Retina (tissue), 1 donor: Measurements from ENCODE around the gene SLC35C1.

Experiments used
- DNase-seq: peaks from one replicate; pipeline ENCODE4 v3.0.0-alpha.2; 2016

Gene SLC35C1

DNA sequence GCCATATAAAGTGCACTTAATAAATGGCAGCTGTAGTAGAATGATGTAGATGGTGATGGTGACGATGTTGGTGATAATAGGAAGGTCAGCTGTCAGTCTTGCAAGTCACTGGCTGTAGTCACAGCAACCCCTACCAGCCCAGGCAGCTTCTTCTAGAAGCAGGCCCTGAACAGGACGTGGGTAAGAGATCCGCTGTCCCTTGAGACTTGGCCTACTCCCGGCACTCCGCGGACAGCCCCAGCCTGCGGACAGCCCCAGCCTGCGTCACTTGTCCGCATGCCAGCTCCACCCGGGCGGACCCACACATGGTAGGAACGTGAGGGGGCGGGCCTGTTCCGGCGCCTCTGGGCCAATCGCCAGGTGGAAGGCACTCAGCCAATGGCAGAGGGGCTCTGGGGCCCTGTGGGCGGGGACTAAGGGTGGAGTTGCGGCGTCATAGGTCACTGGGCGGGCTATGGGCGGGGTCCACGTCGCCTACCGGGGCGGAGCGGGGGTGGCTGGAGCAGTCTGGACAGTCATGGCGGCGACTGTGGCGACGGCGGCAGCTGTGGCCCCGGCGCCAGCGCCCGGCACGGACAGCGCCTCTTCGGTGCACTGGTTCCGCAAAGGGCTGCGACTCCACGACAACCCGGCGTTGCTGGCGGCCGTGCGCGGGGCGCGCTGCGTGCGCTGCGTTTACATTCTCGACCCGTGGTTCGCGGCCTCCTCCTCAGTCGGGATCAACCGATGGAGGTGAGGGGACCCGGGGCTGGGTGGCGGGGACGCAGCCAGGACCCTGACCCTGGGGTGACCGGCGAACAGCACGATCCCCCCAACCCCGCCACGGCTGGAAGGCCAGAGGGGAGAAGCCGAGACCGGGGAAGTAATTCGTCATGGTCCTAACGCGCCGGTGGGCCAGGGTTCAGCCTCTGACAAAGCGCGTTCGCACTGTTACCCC is 42.3 kb downstream of the SLC35C1 start, which contains the start of gene CRY2:
Gene CRY2 (plus strand): TSS at position 502 of the 937 bp plus-strand sequence. CDS start 16 bp downstream, at position 518.
- peak; percentile 98 for DNase-seq

DNA sequence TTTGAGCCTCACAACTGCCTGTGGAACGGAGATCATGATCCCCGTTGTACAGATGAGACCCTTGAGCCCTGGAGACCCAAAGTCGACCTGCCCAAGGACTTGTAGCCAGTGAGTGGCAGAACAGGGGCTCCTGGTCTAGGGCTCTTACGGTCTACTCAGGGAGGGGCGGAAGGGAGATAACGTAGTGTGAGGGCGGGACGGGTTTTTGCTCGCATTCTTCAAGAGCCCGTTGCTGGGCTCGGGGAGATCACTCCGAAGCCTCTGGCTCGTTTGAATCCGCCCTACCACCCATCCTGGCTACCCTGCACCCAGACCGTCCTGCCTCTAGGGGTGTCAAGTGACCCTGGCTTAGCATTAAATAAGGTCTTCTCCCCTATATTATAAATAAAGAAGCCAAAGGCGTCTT is 43.0 kb downstream of the SLC35C1 start:
- no peak for DNase-seq

DNA sequence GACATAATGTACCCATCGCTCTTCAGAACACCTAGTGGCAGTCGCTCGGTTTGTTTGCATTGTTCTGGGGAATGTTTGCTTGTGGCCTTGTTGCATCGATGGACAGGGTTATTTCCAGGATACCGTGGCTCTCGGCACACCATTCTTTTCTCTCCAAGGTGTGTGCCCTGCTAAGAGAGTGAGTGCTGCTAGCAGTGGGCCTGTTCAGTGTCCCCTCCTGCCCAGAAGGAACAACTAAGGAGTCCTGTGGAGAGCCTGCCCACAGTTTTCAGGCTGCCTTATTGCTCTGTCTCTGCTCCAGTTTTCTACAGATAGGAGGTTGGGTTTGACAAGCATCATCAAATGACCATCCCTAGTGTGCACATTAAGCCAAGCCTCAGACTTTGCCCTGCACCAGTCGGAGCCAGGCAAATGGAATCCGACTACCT is 43.7 kb downstream of the SLC35C1 start:
- no peak for DNase-seq

DNA sequence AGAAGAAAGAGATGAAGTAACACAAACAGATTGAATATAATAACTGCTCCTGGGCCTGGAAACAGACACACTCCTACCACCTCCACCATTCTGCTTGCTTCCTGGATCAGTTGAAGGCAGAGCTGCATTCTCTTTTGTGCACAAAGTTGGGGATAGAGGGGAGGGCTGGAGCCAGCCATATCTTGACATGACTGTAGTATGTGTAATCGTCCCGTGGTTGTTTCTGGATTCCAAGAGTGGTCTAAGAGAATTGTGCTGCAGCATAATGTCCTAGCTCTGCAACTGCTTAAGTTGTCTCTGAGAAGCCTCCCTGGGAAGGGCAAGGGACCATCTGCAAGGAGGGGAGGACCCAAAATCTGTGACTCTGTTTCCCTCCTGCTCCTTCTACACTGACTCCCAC is 45.5 kb downstream of the SLC35C1 start:
- DNase-seq: no peak

DNA sequence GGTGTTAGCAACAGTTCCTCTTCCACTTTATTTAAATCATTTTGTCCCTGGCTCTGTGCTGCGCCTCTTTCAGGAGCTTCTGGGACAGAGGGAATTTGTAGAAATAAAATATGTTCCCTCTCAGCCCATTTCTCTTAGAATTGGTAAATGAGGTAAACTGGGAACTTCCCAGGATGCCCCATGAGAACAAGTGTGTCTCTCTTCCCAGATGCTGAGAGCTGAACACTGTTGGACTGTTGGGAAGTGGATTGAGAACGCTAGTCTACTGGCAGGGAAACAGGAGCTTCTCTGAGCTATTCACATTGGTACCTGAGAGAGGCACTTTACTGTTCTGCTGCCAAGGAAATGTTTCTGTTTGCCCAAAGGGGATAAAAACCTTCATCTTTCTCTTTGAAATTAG is 46.3 kb downstream of the SLC35C1 start:
- DNase-seq: no peak

DNA sequence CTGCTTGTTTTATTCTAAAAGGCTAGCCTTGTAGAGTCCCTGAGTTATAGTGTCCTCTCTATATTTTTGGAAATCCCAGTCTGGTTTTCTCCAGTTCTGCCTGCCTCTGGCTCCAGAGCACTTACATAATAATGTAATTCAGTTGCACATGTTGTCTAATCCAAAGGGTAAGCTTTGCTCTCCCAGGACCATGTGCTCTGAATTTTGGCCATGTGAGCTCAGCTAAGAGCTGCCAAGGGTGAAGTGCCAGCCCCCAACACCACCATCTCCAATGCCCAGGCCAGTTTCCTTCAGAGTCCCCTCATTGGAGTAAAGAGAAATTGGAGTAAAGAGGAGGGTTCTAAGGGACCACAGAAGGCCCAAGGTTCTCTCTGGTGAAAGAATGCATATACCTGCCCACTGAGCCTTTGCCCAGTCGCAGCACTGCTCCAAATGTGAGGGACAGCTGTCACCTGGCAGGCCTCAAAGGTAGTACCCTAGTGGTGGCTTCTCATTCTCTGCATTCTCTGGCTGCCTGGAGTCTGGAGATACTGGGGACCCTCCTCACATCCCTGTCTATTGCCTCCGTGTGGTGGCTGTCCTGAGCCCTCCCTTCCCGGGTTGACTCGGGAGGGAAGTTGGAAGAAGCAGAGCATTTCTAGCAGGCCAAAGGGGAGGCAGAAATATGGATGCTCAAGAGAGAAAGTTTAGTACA is 47.2 kb downstream of the SLC35C1 start:
- DNase-seq: no peak

DNA sequence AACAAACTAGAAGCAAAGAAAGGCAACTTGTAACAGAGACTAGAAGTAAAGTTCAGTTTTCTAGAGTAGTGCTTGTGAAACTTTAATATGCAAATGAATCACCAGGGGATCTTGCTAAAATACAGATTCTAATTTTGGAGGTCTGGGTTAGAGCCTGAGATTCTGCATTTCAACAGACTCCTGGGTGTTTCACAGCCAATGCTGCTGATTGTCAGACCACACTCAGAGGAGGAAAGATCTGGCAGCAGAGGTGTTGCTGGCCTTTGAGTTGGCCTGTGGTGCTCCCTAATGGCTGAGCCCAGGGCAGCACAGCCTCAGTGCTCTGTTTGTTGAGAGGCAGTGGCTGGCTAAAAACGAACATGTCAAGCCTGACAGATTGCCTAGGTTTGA is 47.8 kb downstream of the SLC35C1 start:
- no peak for DNase-seq

DNA sequence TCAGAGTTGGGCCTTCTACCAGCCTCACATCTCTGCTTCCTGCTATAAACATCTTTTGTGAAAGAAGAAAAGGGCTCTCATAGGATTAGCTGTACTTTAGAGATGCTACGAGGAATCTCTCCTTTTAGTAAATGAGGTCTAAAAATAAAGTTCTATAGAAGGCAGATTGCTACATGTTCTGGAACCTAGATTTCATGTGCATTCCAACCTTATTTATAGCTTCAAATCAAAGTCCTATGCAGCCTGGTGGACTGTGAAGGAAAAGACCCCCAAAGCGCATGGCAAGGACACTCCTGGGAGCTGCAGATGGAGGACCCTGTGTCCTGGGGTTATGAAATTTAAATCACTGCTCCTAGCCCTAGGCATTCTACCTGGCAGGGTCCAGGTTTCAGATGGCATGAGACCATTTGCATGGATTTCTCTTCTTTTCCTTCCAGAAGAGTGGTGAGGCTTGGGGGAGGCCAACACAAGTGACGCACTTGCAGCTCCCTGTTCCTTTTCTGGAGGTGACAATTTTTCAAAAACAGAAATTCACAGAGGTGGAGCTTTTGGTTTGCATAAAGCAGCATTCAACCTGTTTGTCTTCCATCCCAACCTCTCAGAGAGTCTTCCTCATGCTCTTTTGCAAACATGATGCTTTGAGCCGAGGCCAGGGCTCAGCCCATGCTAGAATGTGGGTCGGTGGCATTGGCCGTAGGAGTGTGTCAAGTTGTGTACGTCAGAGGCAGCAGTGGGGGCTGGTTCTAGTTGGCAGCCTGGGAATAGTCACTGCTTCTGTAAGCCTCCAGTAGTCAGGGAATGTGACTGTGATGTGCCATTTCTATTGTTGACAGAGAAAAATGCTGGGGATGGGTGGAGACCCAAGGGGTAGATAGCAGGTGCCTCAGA is 48.6 kb downstream of the SLC35C1 start:
- no peak for DNase-seq

DNA sequence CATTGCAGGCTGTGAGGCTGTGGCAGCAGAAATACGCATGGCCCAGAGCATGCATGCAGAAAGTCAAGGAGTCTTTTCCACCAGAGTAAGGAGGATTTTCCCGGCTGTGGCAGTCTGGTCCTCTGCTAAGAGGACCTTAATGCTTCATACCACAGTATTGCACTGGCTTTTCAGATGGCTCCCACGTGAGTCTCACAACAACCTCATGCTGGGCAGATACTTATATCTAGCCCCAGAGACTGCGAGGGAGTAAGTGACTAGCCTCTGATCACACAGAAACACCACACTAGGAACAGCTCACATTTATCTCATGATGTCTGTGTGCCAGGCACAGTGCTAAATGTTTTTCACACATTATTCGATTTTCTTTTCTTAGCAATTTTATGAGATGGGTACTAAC is 50.4 kb downstream of the SLC35C1 start:
- DNase-seq: no peak

DNA sequence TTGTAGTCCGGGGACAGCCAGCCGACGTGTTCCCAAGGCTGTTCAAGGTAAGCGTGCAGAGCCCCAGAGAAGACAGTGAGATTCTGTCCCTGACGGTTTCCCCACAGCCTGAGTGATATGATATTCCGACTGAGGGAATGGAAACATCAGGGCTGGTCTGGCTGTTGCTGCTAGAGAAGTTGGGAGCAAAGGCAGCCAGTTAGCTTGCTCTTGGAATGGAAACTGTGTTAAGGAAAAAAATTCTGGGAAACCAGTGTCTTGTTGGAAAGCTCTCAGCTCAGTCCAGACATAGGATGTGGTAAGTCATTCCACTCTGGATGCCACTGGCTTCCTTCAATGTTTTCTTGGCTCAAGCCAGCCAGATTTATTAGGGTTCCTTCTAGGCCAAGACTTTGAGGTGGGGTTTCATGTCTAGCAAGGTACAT is 51.1 kb downstream of the SLC35C1 start:
- DNase-seq: no peak

DNA sequence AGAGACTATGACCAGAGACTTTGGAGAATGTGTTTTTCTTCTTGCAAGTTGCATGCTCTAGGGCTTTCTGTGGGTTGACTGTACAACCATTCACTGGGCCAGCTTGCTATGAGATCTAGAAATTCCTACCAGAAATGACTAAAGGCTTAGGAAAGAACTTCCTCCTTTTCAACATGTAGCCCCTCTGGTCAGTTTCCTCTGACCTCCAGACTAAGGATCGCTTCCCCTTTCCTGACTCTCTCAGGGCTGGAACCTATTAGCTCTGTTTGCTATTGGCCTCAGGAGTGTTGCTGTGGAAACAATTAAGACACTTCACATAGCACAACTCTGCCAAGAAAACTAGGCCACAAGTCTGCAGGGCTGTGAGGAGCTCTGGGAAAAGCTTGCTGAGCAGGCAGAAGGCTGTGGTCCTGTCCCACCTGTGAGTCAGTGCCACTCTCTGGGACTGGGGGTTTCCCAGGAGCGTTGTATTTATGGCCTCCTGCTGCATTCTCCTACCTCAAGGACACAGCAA is 53.1 kb downstream of the SLC35C1 start:
- peak; percentile 66 for DNase-seq

DNA sequence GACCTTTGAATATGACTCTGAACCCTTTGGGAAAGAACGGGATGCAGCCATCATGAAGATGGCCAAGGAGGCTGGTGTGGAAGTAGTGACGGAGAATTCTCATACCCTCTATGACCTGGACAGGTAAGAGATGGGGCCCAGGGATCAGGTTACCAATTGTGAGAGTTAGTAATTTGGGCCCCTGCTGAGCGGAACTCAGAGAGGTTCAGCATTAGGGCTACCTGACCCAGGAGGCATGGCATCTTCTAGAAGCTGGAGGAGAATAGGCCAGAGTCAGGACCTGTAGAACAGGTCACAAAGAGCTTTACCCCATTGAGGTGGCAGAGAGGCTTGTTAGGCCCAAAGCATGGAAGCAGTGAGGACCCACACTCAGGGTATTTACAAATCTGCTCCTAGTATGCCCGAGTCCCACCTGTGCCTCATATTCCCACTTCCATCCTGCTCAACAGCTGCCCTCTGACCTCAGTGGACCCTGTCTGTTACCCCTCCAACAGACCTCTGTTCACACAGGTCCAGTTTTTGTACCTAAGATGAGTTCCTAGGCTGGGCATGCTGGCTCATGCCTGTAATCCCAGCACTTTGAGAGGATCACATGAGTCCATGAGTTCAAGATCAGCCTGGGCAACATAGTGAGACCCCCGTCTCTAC is 53.9 kb downstream of the SLC35C1 start:
- DNase-seq: peak; percentile 7

DNA sequence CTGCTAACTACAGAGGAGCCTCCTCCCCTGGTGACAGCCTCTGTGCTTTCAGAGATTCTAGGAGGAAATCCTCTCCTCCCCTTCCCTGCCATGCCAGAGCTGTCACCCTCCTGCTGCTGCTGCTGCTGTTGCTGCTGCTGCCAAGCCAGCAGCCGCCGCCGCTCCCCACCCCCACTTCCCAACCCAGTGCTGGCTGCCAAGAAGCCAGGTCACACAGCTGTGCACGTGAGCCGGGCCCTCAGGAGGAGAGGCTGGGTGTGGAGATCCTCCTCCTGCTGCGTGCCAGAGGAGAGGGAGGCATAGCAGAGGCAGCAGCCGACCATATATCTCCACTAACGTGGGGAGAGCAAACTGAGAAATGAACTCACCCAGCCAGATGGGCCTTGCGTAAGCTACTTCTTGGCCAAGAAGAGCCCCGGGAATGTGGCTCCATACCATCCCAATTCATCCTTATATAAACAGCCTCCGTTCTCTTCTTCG is 54.8 kb downstream of the SLC35C1 start:
- DNase-seq: peak; percentile 82

DNA sequence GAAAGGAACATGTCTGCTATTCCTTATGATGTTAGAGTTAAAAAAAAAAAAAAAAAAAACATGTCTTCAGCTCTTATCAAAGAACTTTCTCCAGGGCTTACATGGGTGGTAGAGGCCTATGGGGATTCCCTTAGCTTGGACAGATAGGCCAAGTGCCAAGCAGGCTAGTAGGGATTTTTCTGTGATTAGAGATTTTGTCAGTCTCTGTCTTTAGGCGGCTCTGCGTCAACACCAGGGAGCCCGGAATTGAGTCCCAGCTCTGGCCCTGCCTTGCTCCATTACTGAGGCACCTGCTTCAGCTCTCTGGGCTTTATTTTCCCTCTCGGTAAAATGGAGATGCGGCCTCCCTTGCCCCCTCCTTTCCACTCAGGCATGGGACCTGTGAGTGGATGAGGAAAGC is 55.4 kb downstream of the SLC35C1 start:
- DNase-seq: peak; percentile 2

DNA sequence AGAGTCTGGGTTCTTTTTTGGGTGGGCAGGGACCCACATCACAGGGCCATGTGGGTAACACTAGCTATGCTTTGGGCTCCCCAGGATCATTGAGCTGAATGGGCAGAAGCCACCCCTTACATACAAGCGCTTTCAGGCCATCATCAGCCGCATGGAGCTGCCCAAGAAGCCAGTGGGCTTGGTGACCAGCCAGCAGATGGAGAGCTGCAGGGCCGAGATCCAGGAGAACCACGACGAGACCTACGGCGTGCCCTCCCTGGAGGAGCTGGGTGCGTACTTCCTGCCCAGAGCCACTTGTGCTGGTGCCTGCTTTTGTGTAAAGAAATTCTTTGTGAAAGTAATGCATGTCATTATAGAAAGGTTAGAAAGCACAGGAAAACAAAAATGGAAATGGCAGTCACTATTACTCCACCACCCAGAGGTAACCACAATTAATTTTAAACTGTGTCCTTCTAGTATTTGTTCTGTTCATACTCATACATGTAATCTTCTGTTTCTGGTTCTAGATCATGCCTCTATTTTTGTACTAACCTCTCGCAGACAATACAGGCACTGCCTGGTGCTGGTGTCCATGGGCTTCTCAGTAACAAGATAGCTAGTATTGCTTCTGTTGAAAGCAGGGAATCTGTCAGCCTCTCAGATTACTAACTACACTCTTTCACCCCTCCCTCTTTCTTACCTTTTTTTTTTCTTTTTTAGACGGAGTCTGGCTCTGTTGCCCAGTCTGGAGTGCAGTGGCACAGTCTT is 56.0 kb downstream of the SLC35C1 start:
- no peak for DNase-seq
